Keratinocyte (primary cell): ENCODE data around the gene DLGAP1.

Experiments used
- CTCF ChIP-seq, 3 experiments: IDR thresholded peaks in 1 of 3; conservative IDR thresholded peaks in 1 of 3; optimal IDR thresholded peaks in 1 of 3; 2 replicates in 2 of 3; 3 replicates in 1 of 3; pipeline versions ENCODE3 to v1.5.1; 2011; ENCODE audit warnings: low read length in 3 of 3, mild to moderate bottlenecking in 3 of 3, moderate library complexity in 2 of 3, control low read depth in 1 of 3, inconsistent platforms in 1 of 3; ENCODE audit not compliant: insufficient read depth in 2 of 3; ENCODE audit errors: extremely low read depth in 1 of 3
- EZH2 ChIP-seq: IDR thresholded peaks from one replicate; pipeline ENCODE4 v1.6.1; 2012; ENCODE audit warnings: inconsistent platforms, mild to moderate bottlenecking, low read length, moderate library complexity

GRCh38 chr18:4248686-4249085 lies 206.4 kb downstream of the DLGAP1 start:
- TF ChIP-seq CTCF (optimal IDR thresholded peaks at IDR 0.05 in 1 of 3, IDR thresholded peaks at IDR 0.05 in 1 of 3, conservative IDR thresholded peaks at IDR 0.05 in 1 of 3; ENCODE audit: extremely low read depth in 1 of 3, insufficient read depth in 2 of 3, low read length in 3 of 3) (no peak), EZH2 (no peak)
